Adipose tissue (tissue), 3 donors: ENCODE data around the gene SMG6. TPM values are rescaled to one million over a fixed set of nuclear protein-coding genes. Genes with fewer than 3 reads are reported as not detected.
"Not testable (repeated sequence)": the region's sequence is repeated elsewhere in the genome, so short reads cannot be mapped to it uniquely, and the experiment has no call there.

Source experiments
- H3K27ac ChIP-seq: one replicate; pipeline ENCODE4 v1.5.1; 2013; ENCODE audit warnings: low read depth, low read length
- WGBS, 3 donors: extraction: QIAGEN DNeasy Blood & Tissue Kit; methylation state at CpG; one replicate each; pipeline ENCODE4 v1.1.7; 2013; 5-methylcytosine and 5-hydroxymethylcytosine counted together
- polyA plus RNA-seq, 3 donors: library from polyadenylated mRNA; stranded (reverse); fragments of 200-250 nt; gene quantifications; one replicate each; pipeline ENCODE4 v1.2.3, GENCODE V29; 2013
- donor health status: healthy with polysubstance abuse.
- donor health status: Bipolar disorder and iron deficiency.
- donor health status: healthy.

SMG6 gene
- polyA plus RNA-seq, 3 donors, result 8.8 to 28.3 (median 18.7) TPM

GRCh38 chr17:2024572-2025219, 278.9 kb downstream of the SMG6 start:
- WGBS, 3 donors, result 0 to 1% (median 1%) methylated on average over 63 to 73 of the region's 73 CpGs
- H3K27ac ChIP-seq, result no peak overlapping the region

- 1 to 2% (median 2%) methylated on average over 58 to 85 of the region's 85 CpGs for WGBS, 3 donors
- no peak overlapping the region for H3K27ac ChIP-seq
Measured at GRCh38 chr17:2023692-2024571, 279.7 kb downstream of the SMG6 start.

GRCh38 chr17:2023256-2023655, 280.3 kb downstream of the SMG6 start:
- H3K27ac ChIP-seq, result no peak overlapping the region
- WGBS, 3 donors, result 51 to 63% (median 56%) methylated on average over 16 of the region's 16 CpGs

- H3K27ac ChIP-seq, result no peak overlapping the region
- WGBS, 3 donors, result 54 to 82% (median 56%) methylated on average over 15 of the region's 15 CpGs
Measured at GRCh38 chr17:2022647-2023240, 280.8 kb downstream of the SMG6 start.

GRCh38 chr17:2020721-2021120, 282.9 kb downstream of the SMG6 start:
- H3K27ac ChIP-seq, result no peak overlapping the region
- WGBS, 3 donors, result 29 to 71% (median 34%) methylated on average over 8 of the region's 8 CpGs

GRCh38 chr17:2019723-2020122, 283.9 kb downstream of the SMG6 start:
- WGBS, 3 donors, result 77 to 87% (median 80%) methylated on average over 8 of the region's 8 CpGs
- no peak overlapping the region for H3K27ac ChIP-seq

GRCh38 chr17:2018716-2019510, 284.7 kb downstream of the SMG6 start:
- 73 to 83% (median 76%) methylated on average over 23 to 24 of the region's 24 CpGs for WGBS, 3 donors
- H3K27ac ChIP-seq, result no peak overlapping the region

- 85 to 91% (median 88%) methylated on average over 19 of the region's 19 CpGs for WGBS, 3 donors
- H3K27ac ChIP-seq, result no peak overlapping the region
Measured at GRCh38 chr17:2017274-2017941, 286.2 kb downstream of the SMG6 start.

GRCh38 chr17:2016494-2016893, 287.1 kb downstream of the SMG6 start:
- 85 to 90% (median 88%) methylated on average over 15 to 20 of the region's 20 CpGs for WGBS, 3 donors

GRCh38 chr17:2015314-2015713, 288.3 kb downstream of the SMG6 start:
- H3K27ac ChIP-seq, result no peak overlapping the region
- WGBS, 3 donors, result 82 to 92% (median 91%) methylated on average over 14 of the region's 14 CpGs

More at GRCh38 chr17:2016494-2016893, 287.1 kb downstream of the SMG6 start:
- no peak overlapping the region for H3K27ac ChIP-seq

GRCh38 chr17:2013994-2014317, 289.6 kb downstream of the SMG6 start:
- WGBS, 3 donors, result 89 to 93% (median 89%) methylated on average over 1 of the region's 1 CpG
- no peak overlapping the region for H3K27ac ChIP-seq

GRCh38 chr17:2013220-2013993, 290.2 kb downstream of the SMG6 start:
- H3K27ac ChIP-seq, result not testable (repeated sequence)

GRCh38 chr17:2012499-2012898, 291.1 kb downstream of the SMG6 start:
- no peak overlapping the region for H3K27ac ChIP-seq
- WGBS, 3 donors, result 89 to 90% (median 89%) methylated on average over 4 of the region's 4 CpGs

More at GRCh38 chr17:2013220-2013993, 290.2 kb downstream of the SMG6 start:
- 93 to 96% (median 95%) methylated on average over 5 to 6 of the region's 6 CpGs for WGBS, 3 donors

GRCh38 chr17:2011411-2012371, 291.9 kb downstream of the SMG6 start:
- WGBS, 3 donors, result 27 to 53% (median 29%) methylated on average over 24 of the region's 24 CpGs

More at GRCh38 chr17:2011411-2012371, 291.9 kb downstream of the SMG6 start:
- no peak overlapping the region for H3K27ac ChIP-seq
